HEK293 (cell line): ENCODE results near the gene OR5H14.

Experiments
- CTCF ChIA-PET: fragments of 350-600 bp; formaldehyde crosslinking; extraction: SDS; loops from one replicate; lab custom pipeline; 2021; ENCODE audit warnings: antibody characterized with exemption; lab: Yijun Ruan, JAX
- POLR2A ChIA-PET: fragments of 300-600 bp; formaldehyde crosslinking; extraction: SDS; loops from one replicate; lab custom pipeline; 2020; ENCODE audit warnings: antibody characterized with exemption, inconsistent platforms; lab: Yijun Ruan, JAX
- H3K27ac ChIP-seq: fragments of 200-500 bp; sonication (Bioruptor generic); 2 replicates; pipeline ENCODE4 v1.5.1; 2014; ENCODE audit warnings: low read depth, low read length, control low read depth, inconsistent platforms; ENCODE audit errors: extremely low read depth
- H3K36me3 ChIP-seq, 2 experiments: fragments of 200-500 bp in 1 of 2; sonication (Bioruptor generic) in 1 of 2; 1 replicate in 1 of 2; 2 replicates in 1 of 2; pipeline ENCODE4 v1.5.1; 2014 to 2017; ENCODE audit warnings: inconsistent platforms in 2 of 2, low read length in 2 of 2; ENCODE audit not compliant: control insufficient read depth in 2 of 2, insufficient read depth in 1 of 2
- H3K4me1 ChIP-seq: fragments of 200-500 bp; sonication (Bioruptor generic); 2 replicates; pipeline ENCODE4 v1.5.1; 2014; ENCODE audit warnings: mild to moderate bottlenecking, low read length, inconsistent platforms; ENCODE audit not compliant: control insufficient read depth, insufficient read depth
- H3K4me3 ChIP-seq: 2 replicates; pipeline ENCODE4 v1.5.1; 2011; ENCODE audit warnings: low read depth, mild to moderate bottlenecking, control low read depth, low read length, moderate library complexity
- H3K9me3 ChIP-seq: fragments of 200-500 bp; sonication (Bioruptor generic); 2 replicates; pipeline ENCODE4 v1.5.1; 2014; ENCODE audit warnings: low read depth, low read length, inconsistent platforms; ENCODE audit not compliant: control insufficient read depth, insufficient read depth
- EGR2 ChIP-seq: fragments of 450-650 bp; formaldehyde crosslinking; IDR thresholded peaks from 2 replicates; pipeline ENCODE4 v1.5.1; 2016; ENCODE audit warnings: low read depth, missing biosample characterization, missing genetic modification characterization
- HIC1 ChIP-seq: fragments of 450-650 bp; formaldehyde crosslinking; IDR thresholded peaks from 2 replicates; pipeline ENCODE4 v1.5.1; 2016; ENCODE audit warnings: missing biosample characterization, missing genetic modification characterization
- INSM2 ChIP-seq: fragments of 450-650 bp; formaldehyde crosslinking; IDR thresholded peaks from 2 replicates; pipeline ENCODE4 v1.5.1; 2016; ENCODE audit warnings: missing biosample characterization, missing genetic modification characterization
- KLF9 ChIP-seq: fragments of 450-650 bp; formaldehyde crosslinking; IDR thresholded peaks from 2 replicates; pipeline ENCODE4 v1.5.1; 2016; ENCODE audit warnings: missing biosample characterization, missing genetic modification characterization, low read depth
- REPIN1 ChIP-seq: fragments of 450-650 bp; formaldehyde crosslinking; IDR thresholded peaks from 2 replicates; pipeline ENCODE4 v1.5.1; 2017; ENCODE audit warnings: missing biosample characterization, missing genetic modification characterization, low read depth
- REST ChIP-seq: fragments of 450-650 bp; formaldehyde crosslinking; IDR thresholded peaks from 2 replicates; pipeline ENCODE4 v1.5.1; 2016; ENCODE audit warnings: missing biosample characterization, missing genetic modification characterization
- TSHZ1 ChIP-seq: fragments of 450-650 bp; formaldehyde crosslinking; IDR thresholded peaks from 2 replicates; pipeline ENCODE4 v1.5.1; 2016; ENCODE audit warnings: missing biosample characterization, missing genetic modification characterization, borderline replicate concordance
- ZNF155 ChIP-seq: fragments of 450-650 bp; formaldehyde crosslinking; IDR thresholded peaks from 2 replicates; pipeline ENCODE4 v1.5.1; 2016; ENCODE audit warnings: missing biosample characterization, missing genetic modification characterization
- ZNF221 ChIP-seq: fragments of 450-650 bp; formaldehyde crosslinking; IDR thresholded peaks from 2 replicates; pipeline ENCODE4 v1.5.1; 2017; ENCODE audit warnings: missing biosample characterization, missing genetic modification characterization, borderline replicate concordance
- ZNF311 ChIP-seq: fragments of 450-650 bp; formaldehyde crosslinking; IDR thresholded peaks from 2 replicates; pipeline ENCODE4 v1.5.1; 2017; ENCODE audit warnings: missing biosample characterization, missing genetic modification characterization, borderline replicate concordance
- ZNF391 ChIP-seq: fragments of 450-650 bp; formaldehyde crosslinking; IDR thresholded peaks from 2 replicates; pipeline ENCODE4 v1.5.1; 2016; ENCODE audit warnings: low read depth, missing biosample characterization, missing genetic modification characterization, borderline replicate concordance
- ZNF449 ChIP-seq: fragments of 450-650 bp; formaldehyde crosslinking; IDR thresholded peaks from 2 replicates; pipeline ENCODE4 v1.5.1; 2017; ENCODE audit warnings: missing biosample characterization, mild to moderate bottlenecking, missing genetic modification characterization, moderate library complexity
- ZNF473 ChIP-seq: fragments of 450-650 bp; formaldehyde crosslinking; IDR thresholded peaks from 2 replicates; pipeline ENCODE4 v1.5.1; 2017; ENCODE audit warnings: missing biosample characterization, missing genetic modification characterization
- ZNF510 ChIP-seq: fragments of 450-650 bp; formaldehyde crosslinking; IDR thresholded peaks from 2 replicates; pipeline ENCODE4 v1.5.1; 2018; ENCODE audit warnings: mild to moderate bottlenecking, missing genetic modification characterization, missing biosample characterization; ENCODE audit not compliant: insufficient replicate concordance
- ZNF513 ChIP-seq: fragments of 450-650 bp; IDR thresholded peaks from 2 replicates; pipeline ENCODE4 v1.5.1; 2018; ENCODE audit warnings: missing biosample characterization, missing genetic modification characterization
- ZNF514 ChIP-seq: fragments of 450-650 bp; formaldehyde crosslinking; IDR thresholded peaks from 2 replicates; pipeline ENCODE4 v1.5.1; 2016; ENCODE audit warnings: missing biosample characterization, missing genetic modification characterization
- ZNF664 ChIP-seq: fragments of 450-650 bp; formaldehyde crosslinking; IDR thresholded peaks from 2 replicates; pipeline ENCODE4 v1.5.1; 2016; ENCODE audit warnings: missing biosample characterization, missing genetic modification characterization
- ZNF670 ChIP-seq: fragments of 450-650 bp; formaldehyde crosslinking; IDR thresholded peaks from 2 replicates; pipeline ENCODE4 v1.5.1; 2016; ENCODE audit warnings: missing biosample characterization, missing genetic modification characterization, low read depth
- ZNF692 ChIP-seq: fragments of 450-650 bp; formaldehyde crosslinking; IDR thresholded peaks from 2 replicates; pipeline ENCODE4 v1.5.1; 2016; ENCODE audit warnings: missing biosample characterization, missing genetic modification characterization
- ZSCAN16 ChIP-seq: fragments of 450-650 bp; formaldehyde crosslinking; IDR thresholded peaks from 2 replicates; pipeline ENCODE4 v1.5.1; 2016; ENCODE audit warnings: missing biosample characterization, missing genetic modification characterization

Gene OR5H14

GRCh38 chr3:98109807-98110549 lies 37.3 kb upstream of the OR5H14 start (continued):
- TF ChIP-seq TSHZ1 (tag by site-specific recombination): no peak
- TF ChIP-seq INSM2 (tag by site-specific recombination): no peak
- TF ChIP-seq ZNF692 (tag by site-specific recombination): no peak
- TF ChIP-seq ZNF155 (tag by site-specific recombination): no peak
- no peak for TF ChIP-seq ZNF514 (tag by site-specific recombination)
- TF ChIP-seq ZSCAN16 (tag by site-specific recombination): no peak
- no peak for TF ChIP-seq KLF9 (tag by site-specific recombination)
- no peak for TF ChIP-seq ZNF391

- 0 out of 2 replicates have a peak, but pooled peaks cover 2% of the 10 kb centered on the region for H3K4me1 ChIP-seq
- POLR2A ChIA-PET: no interaction called here
- no peak overlapping the region for H3K4me3 ChIP-seq
- H3K9me3 ChIP-seq: no peaks in the 10 kb centered on the region
- H3K27ac ChIP-seq: no peak overlapping the region
- CTCF ChIA-PET: no interaction called here
- H3K36me3 ChIP-seq: no peaks in the 10 kb centered on the region
- TF ChIP-seq REPIN1 (tag by site-specific recombination): no peak
- TF ChIP-seq ZNF221: no peak
- TF ChIP-seq ZNF311 (tag by site-specific recombination): no peak
- TF ChIP-seq ZNF473: no peak
- no peak for TF ChIP-seq EGR2 (tag by site-specific recombination)
- no peak for TF ChIP-seq ZNF510 (tag by site-specific recombination)
- no peak for TF ChIP-seq ZNF513
- no peak for TF ChIP-seq HIC1 (tag by site-specific recombination)
- no peak for TF ChIP-seq ZNF664 (tag by site-specific recombination)
- no peak for TF ChIP-seq ZNF670 (tag by site-specific recombination)
- TF ChIP-seq ZNF449 (tag by site-specific recombination): no peak
- TF ChIP-seq REST (tag by site-specific recombination): no peak
Measured at GRCh38 chr3:98110550-98110908, 36.8 kb upstream of the OR5H14 start.
